Activated CD8-positive, alpha-beta memory T cell treated with anti-CD3 and anti-CD28 coated beads, Interleukin-2, amount 50 U/mL, for 1 hour (primary cell): Measurements from ENCODE around the gene DEFB124.
"Not testable (repeated sequence)": the region's sequence is repeated elsewhere in the genome, so short reads cannot be mapped to it uniquely, and the experiment has no call there.

Experiments used
- DNase-seq: peaks from one replicate; pipeline ENCODE4 v3.0.0-alpha.2; 2020; ENCODE audit errors: extremely low read depth

DEFB124 gene

GRCh38 chr20:31488115-31488514 is 13.2 kb upstream of the DEFB124 start:
- DNase-seq, result no peak

DNA sequence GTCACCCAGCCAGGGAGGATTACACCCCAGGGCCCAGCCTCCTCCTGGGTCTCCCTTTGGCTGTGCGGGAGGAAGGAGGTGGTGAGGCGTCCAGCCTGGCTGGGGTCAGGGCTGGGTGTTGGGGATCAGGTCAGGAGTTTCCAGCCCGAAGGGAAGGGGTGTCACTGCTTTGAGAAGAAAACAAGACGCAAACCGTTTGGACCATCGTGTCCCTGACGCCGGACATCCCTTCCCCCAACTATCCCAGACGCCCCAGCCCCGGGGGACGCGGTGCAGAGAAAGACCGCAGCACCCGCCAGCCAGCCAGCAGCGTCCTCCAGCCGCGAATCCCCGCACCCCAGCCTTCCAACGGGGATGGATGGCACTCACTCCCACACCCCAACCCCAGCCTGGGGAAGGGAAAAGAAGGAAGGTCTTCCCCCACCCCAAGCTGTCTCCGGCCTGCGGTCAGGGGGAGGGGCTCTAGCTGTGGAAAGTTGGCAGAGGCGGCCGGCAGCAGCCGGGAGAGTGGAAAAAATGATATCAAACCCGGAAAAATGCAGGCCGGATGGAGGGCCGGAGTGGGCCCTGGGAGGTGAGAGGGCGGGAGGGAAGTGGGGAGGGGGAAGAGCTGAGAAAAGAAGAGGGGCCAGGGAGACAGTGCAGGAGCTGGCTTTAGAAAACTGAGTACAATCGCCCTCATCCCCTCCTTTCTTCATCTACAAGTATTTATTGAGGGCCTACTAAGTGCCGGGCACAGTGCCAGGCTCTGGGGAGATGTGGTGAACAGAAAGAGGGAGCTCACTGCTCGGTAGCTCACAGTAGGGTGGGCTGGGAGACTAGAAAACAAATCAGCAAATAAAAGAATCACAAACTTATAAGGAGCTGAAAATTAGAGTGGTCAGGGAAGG is 10.8 kb upstream of the DEFB124 start:
- DNase-seq, result no peak

GRCh38 chr20:31484001-31484400 is 9.1 kb upstream of the DEFB124 start:
- DNase-seq, result no peak

DNA sequence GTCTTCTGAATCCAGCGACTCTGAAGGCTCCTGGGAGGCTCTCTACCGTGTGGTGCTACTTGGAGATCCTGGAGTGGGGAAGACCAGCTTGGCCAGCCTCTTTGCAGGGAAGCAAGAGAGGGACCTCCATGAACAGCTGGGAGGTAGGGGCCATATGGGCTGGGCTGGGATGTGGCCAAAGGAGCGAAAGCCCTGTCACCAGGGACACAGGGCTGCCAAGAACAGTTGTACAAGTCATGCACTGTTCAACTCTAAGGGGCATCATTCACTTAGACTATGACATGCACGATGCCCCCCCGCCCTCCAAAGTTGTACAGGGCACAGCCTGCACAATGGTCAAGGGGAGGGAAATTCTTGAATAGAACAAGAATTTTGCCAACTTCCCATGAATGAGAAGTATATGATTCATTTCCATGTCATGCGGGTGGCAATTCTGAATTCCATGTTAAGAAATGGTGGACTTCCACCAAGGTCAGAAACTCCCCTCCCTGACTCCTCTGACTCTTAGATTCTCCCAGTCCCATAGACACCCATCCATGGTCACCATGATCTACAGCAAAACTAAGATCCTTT is 1.8 kb upstream of the DEFB124 start:
- DNase-seq, result no peak

- DNase-seq, result no peak
Measured at GRCh38 chr20:31476294-31476585, 1.3 kb upstream of the DEFB124 start.

DNA sequence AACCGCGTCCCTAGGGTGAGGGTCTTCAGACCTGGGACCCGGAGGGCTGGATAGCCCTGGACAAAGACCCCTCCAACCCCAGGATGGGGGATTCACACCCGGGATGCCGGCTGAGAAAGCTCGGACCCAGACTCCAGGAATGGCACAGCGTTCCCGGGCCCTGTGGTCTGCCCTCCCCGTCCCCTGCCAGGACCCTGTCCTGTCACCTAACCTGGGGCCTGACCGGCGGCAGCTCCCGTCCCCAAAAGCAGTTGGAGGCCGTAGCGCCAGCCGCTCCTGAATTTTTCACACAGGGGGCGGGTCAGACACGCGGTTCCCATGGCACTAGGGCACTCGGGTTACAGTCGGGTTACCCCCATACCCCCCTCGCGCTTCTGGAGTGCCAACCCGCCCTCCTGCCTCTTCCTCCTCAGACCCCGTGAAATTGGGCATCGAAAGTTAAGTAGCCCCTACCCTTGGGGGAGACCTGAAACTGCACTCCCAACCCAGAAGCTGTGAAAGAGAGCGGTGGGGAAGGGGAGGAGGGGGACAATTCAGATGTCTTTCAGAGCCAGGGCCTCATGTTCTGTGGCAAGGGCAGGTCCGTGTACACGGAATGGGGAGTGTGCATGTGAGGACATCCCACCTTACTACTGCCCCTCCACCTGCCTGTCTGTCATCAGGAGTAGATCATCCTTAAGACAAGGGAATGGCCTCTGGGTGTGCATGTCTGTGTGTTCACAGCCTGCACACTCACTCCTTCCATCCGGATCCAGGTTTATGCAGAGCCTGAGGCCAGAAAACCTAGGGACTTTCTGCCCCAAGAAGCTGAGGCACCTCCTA is 756 bp upstream of the DEFB124 start:
- DNase-seq, result no peak

GRCh38 chr20:31474097-31474436 is 860 bp downstream of the DEFB124 start:
- DNase-seq, result no peak

GRCh38 chr20:31473331-31474096 is 1.4 kb downstream of the DEFB124 start:
- DNase-seq, result no peak

DNA sequence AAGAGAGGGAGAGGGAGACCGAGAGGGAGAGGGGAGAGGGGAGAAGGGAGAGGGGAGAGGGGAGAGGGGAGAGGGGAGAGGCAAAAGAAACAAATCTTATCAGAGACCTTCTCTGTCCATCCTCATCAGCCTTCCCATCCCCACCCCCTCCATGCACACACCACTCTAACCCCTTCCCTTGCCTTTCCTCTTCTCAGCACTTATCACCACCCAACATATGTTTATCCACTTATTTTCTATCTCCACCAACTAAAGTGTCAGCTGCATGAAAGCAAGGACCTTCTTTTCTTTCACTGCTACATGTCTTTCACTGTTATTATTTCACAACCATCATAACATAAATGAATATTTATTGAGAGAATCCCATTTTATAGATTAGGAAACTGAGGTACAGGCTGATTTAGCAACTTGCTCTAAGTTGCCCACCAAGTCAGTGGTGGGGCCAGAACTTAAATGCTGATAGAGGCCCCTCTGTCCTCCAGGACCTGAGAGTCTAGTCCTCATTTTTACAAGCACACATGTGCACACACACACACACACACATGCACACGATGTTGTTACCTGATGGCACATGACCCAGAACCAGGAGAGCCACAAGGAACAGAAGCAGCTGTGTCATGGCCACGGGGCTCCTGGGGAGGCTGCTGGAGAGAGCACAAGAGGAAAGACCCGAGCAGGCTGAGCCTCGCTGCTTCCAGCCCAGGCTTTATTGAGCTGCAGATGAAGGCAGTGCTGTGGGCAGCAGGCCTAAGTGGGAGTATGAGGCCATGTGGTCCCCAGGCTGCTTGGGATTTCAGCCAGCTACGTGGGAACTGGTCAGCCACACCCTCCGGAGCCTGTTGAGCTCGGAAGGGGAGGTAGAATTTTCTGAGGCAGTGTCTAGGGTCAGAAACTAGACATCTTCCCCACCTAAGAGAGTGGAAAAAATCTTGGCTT is 2.3 kb downstream of the DEFB124 start:
- no peak for DNase-seq

DNA sequence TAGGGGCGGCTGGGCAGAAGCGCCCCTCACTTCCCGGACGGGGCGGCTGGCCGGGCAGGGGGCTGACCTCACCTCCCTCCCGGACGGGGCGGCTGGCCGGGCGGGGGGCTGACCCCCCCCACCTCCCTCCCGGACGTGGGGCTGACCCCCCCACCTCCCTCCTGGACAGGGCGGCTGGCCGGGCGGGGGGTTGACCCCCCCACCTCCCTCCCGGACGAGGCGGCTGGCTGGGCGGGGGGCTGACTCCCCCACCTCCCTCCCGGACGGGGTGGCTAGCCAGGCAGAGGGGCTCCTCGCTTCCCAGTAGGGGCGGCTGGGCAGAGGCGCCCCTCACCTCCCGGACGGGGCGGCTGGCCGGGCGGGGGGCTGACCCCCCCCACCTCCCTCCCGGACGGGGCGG is 4.0 kb downstream of the DEFB124 start:
- DNase-seq, result not testable (repeated sequence)

GRCh38 chr20:31454361-31454760 is 20.6 kb downstream of the DEFB124 start:
- no peak for DNase-seq

DNA sequence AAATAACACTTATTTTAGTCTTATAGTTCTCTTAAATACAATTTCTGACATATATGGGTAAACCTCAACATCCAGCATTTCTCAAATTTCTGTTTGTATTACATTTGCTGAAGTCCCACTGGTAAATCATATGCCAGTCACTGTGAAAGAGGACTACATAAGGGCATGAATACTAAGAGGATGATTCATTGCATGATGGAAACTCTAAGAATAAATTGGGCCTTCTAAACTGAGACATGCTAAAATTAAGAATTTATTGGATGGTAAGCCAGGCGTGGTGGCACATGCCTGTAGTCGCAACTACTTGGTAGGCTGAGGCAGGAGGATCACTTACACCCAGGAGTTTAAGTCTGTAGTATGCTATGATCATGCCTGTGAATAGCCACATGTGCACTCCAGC is 22.4 kb downstream of the DEFB124 start:
- no peak for DNase-seq

DNA sequence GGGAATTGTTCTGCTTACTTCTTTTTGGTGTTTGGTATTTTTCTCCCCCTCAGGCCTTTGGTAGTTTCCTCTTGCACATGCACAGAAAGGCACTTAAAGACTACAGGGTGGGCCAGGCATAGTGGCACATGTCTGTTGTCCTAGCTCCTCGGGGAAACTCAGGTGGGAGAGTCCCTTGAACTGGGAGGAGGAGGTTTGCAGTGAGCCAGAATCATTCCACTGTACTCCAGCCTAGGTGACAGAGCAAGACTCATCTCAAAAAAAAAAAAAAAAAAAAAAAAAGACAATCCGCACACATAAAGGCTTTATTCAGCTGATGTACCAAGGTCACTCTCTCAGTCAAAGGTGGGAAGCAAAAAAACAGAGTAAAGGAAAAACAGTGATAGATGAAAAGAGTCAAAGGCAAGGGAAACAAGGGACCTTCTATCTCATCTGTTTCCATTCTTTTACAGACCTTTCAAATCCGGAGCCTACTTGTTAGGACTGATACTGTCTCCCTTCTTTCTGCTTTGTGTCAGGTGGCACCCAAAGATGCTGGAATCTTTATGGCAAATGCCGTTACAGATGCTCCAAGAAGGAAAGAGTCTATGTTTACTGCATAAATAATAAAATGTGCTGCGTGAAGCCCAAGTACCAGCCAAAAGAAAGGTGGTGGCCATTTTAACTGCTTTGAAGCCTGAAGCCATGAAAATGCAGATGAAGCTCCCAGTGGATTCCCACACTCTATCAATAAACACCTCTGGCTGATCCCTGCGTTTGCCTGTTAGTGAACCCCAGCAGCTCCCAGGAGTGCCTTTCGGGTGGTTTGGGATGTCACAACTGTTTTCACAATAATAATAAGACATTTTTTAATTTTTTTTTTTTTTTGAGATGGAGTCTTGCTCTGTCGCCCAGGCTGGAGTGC is 25.2 kb downstream of the DEFB124 start:
- no peak for DNase-seq

GRCh38 chr20:31446084-31446819 is 28.7 kb downstream of the DEFB124 start:
- no peak for DNase-seq

GRCh38 chr20:31440012-31440659 is 34.8 kb downstream of the DEFB124 start, which contains the start of gene DEFB123:
DEFB123 (plus strand) TSS chr20:31440632; CDS start chr20:31440699, 67 bp downstream.
- no peak for DNase-seq

DNA sequence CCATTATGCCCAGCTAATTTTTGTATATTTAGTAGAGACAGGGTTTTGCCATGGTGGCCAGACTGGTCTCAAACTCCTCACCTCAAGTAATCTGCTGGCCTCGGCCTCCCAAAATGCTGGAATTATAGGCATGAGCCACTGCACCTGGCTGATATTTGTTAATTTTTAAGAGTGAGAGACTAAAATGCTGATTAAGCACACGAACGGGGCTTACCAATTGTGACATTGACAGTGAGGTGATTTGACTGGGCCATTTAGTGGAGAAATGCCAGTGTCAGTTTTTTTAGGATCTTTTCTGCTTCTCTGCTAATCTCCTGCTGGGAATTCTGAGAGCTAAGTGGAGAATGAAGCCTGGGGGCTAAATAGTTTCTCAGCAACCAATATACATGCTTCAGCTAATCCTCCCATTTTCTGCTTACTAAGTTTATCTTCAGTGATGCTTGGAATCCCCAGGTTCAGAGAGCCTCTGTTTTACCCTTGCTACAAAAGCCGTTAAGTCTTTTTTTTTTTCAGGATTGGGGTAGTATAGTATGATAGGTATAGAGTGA is 44.3 kb downstream of the DEFB124 start:
- no peak for DNase-seq

DNA sequence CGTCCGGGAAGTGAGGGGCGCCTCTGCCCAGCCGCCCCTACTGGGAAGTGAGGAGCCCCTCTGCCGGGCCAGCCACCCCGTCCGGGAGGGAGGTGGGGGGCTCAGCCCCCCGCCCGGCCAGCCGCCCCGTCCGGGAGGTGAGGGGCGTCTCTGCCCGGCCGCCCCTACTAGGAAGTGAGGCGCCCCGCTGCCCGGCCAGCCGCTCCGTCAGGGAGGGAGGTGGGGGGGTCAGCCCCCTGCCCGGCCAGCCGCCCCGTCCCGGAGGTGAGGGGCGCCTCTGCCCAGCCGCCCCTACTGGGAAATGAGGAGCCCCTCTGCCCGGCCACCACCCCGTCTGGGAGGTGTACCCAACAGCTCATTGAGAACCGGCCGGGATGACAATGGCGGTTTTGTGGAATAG is 47.4 kb downstream of the DEFB124 start:
- not testable (repeated sequence) for DNase-seq

DNA sequence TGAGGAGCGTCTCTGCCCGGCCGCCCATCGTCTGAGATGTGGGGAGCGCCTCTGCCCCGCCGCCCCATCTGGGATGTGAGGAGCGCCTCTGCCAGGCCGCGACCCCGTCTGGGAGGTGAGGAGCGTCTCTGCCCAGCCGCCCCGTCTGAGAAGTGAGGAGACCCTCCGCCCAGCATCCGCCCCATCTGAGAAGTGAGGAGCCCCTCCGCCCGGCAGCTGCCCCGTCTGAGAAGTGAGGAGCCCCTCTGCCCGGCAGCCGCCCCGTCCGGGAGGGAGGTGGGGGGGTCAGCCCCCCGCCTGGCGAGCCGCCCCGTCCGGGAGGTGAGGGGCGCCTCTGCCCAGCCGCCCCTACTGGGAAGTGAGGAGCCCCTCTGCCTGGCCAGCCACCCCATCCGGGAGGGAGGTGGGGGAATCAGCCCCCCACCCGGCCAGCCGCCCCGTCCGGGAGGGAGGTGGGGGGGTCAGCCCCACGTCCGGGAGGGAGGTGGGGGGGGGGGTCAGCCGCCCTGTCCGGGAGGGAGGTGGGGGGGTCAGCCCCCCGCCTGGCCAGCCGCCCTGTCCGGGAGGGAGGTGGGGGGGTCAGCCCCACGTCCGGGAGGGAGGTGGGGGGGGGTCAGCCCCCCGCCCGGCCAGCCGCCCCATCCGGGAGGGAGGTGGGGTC is 47.9 kb downstream of the DEFB124 start:
- DNase-seq, result not testable (repeated sequence)
